ENCODE results near the gene RFTN2. TPM values are rescaled to one million over a fixed set of nuclear protein-coding genes. Genes with fewer than 3 reads are reported as not detected.

RFTN2 gene
- total RNA-seq, 1 donor, result 14.5 TPM

GRCh38 chr2:197706839-197707207, 31.4 kb upstream of the RFTN2 start:
- H3K9me3 ChIP-seq (ENCODE audit: low read depth, low read length), result no peaks in the 10 kb centered on the region
- peaks cover 10% of the 10 kb centered on the region for H3K36me3 ChIP-seq (ENCODE audit: insufficient read depth, low read length)
- peaks cover 32% of the 10 kb centered on the region for H3K4me1 ChIP-seq (ENCODE audit: insufficient read depth, low read length)
- H3K4me3 ChIP-seq (ENCODE audit: insufficient read depth, low read length), result peak overlapping the region; percentile 92
- no peaks in the 10 kb centered on the region for H3K27me3 ChIP-seq (ENCODE audit: insufficient read depth, low read length)
- H3K4me2 ChIP-seq (ENCODE audit: insufficient read depth, low read length), result peak overlapping the region; percentile 98
- H4K20me1 ChIP-seq (ENCODE audit: insufficient read depth, low read length), result peaks cover 23% of the 10 kb centered on the region
- peak overlapping the region; percentile 27 for H3K27ac ChIP-seq (ENCODE audit: low read depth, low read length)
- H3K79me2 ChIP-seq (ENCODE audit: insufficient read depth, low read length), result peaks cover 40% of the 10 kb centered on the region
- peak overlapping the region; percentile 98 for H2AFZ ChIP-seq (ENCODE audit: low read length)
- TF ChIP-seq, protein P1, sequence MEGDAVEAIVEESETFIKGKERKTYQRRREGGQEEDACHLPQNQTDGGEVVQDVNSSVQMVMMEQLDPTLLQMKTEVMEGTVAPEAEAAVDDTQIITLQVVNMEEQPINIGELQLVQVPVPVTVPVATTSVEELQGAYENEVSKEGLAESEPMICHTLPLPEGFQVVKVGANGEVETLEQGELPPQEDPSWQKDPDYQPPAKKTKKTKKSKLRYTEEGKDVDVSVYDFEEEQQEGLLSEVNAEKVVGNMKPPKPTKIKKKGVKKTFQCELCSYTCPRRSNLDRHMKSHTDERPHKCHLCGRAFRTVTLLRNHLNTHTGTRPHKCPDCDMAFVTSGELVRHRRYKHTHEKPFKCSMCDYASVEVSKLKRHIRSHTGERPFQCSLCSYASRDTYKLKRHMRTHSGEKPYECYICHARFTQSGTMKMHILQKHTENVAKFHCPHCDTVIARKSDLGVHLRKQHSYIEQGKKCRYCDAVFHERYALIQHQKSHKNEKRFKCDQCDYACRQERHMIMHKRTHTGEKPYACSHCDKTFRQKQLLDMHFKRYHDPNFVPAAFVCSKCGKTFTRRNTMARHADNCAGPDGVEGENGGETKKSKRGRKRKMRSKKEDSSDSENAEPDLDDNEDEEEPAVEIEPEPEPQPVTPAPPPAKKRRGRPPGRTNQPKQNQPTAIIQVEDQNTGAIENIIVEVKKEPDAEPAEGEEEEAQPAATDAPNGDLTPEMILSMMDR (IDR thresholded peaks at IDR 0.05; ENCODE audit: extremely low read depth, low read depth, low read length), result no peak
- peak; percentile 75 for DNase-seq (ENCODE audit: insufficient read length, low spot score, missing footprints)

- Histone ChIP-seq H3K4me1 (ENCODE audit: insufficient read depth, low read length) (peaks cover 32% of the 10 kb centered on the region), H3K36me3 (ENCODE audit: insufficient read depth, low read length) (peaks cover 4% of the 10 kb centered on the region), H3K27me3 (ENCODE audit: insufficient read depth, low read length) (no peaks in the 10 kb centered on the region), H3K79me2 (ENCODE audit: insufficient read depth, low read length) (peaks cover 40% of the 10 kb centered on the region), H3K9me3 (ENCODE audit: low read depth, low read length) (no peaks in the 10 kb centered on the region), H4K20me1 (ENCODE audit: insufficient read depth, low read length) (peaks cover 23% of the 10 kb centered on the region), H3K4me3 (ENCODE audit: insufficient read depth, low read length) (peak overlapping the region; percentile 92), H2AFZ (ENCODE audit: low read length) (peak overlapping the region; percentile 98), H3K27ac (ENCODE audit: low read depth, low read length) (peak overlapping the region; percentile 27), H3K4me2 (ENCODE audit: insufficient read depth, low read length) (peak overlapping the region; percentile 98)
- DNase-seq (ENCODE audit: insufficient read length, low spot score, missing footprints), result peak; percentile 48
- TF ChIP-seq, protein P1 (IDR thresholded peaks at IDR 0.05; ENCODE audit: extremely low read depth, low read depth, low read length), result no peak
Observed at GRCh38 chr2:197705912-197706838, 30.8 kb upstream of the RFTN2 start.

DNA sequence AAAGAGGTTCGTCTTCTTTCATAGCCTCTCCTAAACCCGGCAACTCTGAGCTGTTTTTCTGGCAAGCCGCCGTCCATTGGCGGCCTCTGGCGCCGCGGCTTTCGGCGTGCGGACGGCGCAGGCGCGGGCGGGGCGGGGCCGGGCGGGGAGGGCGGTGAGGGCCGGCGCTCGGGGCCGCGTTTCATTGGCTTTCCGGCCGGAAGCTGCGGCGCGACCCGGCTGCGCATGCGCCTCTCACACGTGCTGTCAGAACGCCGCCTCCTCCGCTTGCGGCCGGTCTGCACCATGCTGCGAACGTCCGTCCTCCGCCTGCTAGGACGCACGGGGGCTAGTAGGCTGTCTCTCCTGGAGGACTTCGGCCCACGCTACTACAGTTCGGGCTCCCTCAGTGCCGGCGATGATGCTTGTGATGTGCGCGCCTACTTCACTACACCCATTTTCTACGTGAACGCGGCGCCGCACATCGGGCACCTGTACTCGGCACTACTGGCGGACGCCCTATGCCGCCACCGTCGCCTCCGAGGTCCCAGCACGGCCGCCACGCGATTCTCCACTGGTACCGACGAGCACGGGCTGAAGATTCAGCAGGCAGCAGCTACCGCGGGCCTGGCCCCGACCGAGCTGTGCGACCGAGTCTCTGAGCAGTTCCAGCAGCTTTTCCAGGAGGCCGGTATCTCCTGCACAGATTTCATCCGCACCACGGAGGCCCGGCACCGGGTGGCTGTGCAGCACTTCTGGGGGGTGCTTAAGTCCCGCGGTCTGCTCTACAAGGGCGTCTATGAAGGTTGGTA, 29.9 kb upstream of the RFTN2 start, which contains the start of gene MARS2:
MARS2 (plus strand) TSS at position 249 of the 791 bp plus-strand sequence; CDS start at position 286, 37 bp downstream.
- Histone ChIP-seq H3K4me1 (ENCODE audit: insufficient read depth, low read length) (peaks cover 32% of the 10 kb centered on the region), H3K4me2 (ENCODE audit: insufficient read depth, low read length) (peak within 1 kb of the TSS; percentile 98), H3K36me3 (ENCODE audit: insufficient read depth, low read length) (peaks cover 4% of the 10 kb centered on the region), H3K79me2 (ENCODE audit: insufficient read depth, low read length) (peaks cover 36% of the 10 kb centered on the region), H2AFZ (ENCODE audit: low read length) (peak within 1 kb of the TSS; percentile 98), H3K4me3 (ENCODE audit: insufficient read depth, low read length) (peak within 1 kb of the TSS; percentile 92), H3K9me3 (ENCODE audit: low read depth, low read length) (no peaks in the 10 kb centered on the region), H4K20me1 (ENCODE audit: insufficient read depth, low read length) (peaks cover 23% of the 10 kb centered on the region), H3K27me3 (ENCODE audit: insufficient read depth, low read length) (no peaks in the 10 kb centered on the region), H3K27ac (ENCODE audit: low read depth, low read length) (peak within 1 kb of the TSS; percentile 42)
- TF ChIP-seq, protein P1 (IDR thresholded peaks at IDR 0.05; ENCODE audit: extremely low read depth, low read depth, low read length), result no peak
- peak; percentile 98 for DNase-seq (ENCODE audit: insufficient read length, low spot score, missing footprints)

Data from osteoblast (primary cell).